Measurements from ENCODE around the gene APBB2. TPM values are rescaled to one million over a fixed set of nuclear protein-coding genes. Genes with fewer than 3 reads are reported as not detected.

Gene APBB2
- total and polyA plus RNA-seq, 10 of the 15 experiments (the other 5 are each of a cell fraction or from before 2014, with no cell fraction given), result 2.7 to 24.6 (median 19.0) TPM

DNA sequence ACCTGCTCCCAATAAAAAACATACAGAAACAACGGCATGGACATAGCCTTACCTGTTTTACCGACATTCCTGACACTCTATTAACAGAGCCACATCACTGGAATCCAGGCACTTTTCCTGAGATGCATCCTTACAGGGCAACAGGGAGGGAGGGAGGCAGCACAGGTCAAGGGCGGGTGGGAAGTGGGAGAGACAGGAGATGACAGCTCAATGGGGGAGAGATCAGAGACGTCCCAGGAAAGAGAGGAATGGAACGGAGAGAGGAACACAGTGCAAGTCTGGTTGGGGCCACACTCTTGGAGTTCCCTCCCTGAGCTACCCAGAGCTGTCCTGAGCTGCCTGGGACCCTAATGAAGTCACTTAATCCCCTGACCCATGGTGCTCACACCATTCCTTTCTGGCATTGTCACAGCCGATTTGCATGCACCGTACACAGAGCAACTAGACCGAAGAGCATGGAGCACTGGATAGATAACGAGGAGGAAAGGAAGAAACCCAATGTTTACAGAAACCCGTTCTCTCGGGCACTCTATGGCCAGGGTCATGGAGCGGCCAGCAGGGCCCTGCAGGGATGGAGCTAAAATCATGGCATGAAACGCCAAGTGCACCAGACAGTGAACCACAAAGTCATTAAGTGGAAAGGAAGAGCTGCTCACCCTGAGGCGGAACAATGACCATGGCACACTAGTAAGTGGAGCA, 371.5 kb downstream of the APBB2 start:
- H3K27me3 ChIP-seq (replicated peaks in 1 of 2; ENCODE audit: control insufficient read depth in 2 of 2, insufficient read depth in 2 of 2, low read length in 1 of 2), result no peaks in the 10 kb centered on the region
- H3K9ac ChIP-seq (ENCODE audit: control insufficient read depth, insufficient read depth, low read length), result no peak overlapping the region
- no peak for FAIRE-seq
- ChIA-PET POLR2A (no interaction called here), CTCF (interaction anchor here (0.6 to 11.5 kb wide), 17 partner anchors 9 to 524 kb away, joined by 3 to 224 read pairs (median 4); no protein-coding TSS in a partner anchor), RAD21 (ENCODE audit: unreplicated experiment) (interaction anchor here (0.7 to 1.6 kb wide), 4 partner anchors 54 to 518 kb away, joined by 3 to 9 read pairs (median 4); no protein-coding TSS in a partner anchor), SMC1A (ENCODE audit: uncharacterized antibody, unreplicated experiment) (interaction anchor here (0.6 to 9.4 kb wide), 5 partner anchors 8 to 133 kb away, joined by 3 to 133 read pairs (median 3); no protein-coding TSS in a partner anchor)
- no peak overlapping the region for H3K4me2 ChIP-seq (ENCODE audit: control insufficient read depth, insufficient read depth)
- no peak overlapping the region for H2AFZ ChIP-seq (ENCODE audit: control insufficient read depth, low read depth, low read length)
- no peaks in the 10 kb centered on the region for H3K9me3 ChIP-seq (replicated peaks; ENCODE audit: control insufficient read depth, insufficient read depth, low read length)
- no TSS peak for BruUV-seq (replicated peaks)
- in situ Hi-C loops (cut with MboI), result loop anchor here (5.0 kb wide), 1 partner anchor 111 kb away; no protein-coding TSS in a partner anchor
- no peak for TF ChIP-seq MEF2B (IDR thresholded peaks at IDR 0.05; ENCODE audit: partially characterized antibody, poor library complexity, severe bottlenecking)
- H3K27ac ChIP-seq (ENCODE audit: control insufficient read depth, insufficient read depth), result no peak overlapping the region
- H3K36me3 ChIP-seq (ENCODE audit: control insufficient read depth in 2 of 2, insufficient read depth in 2 of 2, low read length in 1 of 2), result no peaks in the 10 kb centered on the region
- no peaks in the 10 kb centered on the region for H4K20me1 ChIP-seq (ENCODE audit: control insufficient read depth, insufficient read depth)
- intact Hi-C loops (cut with micrococcal nuclease; ENCODE audit: unreplicated experiment), result loop anchor here (1.0 to 5.0 kb wide), 2 partner anchors 54 to 106 kb away; no protein-coding TSS in a partner anchor
- H3K79me2 ChIP-seq (ENCODE audit: control insufficient read depth, insufficient read depth, low read length), result no peaks in the 10 kb centered on the region
- 87% methylated on average over 12 of the region's 14 CpGs for WGBS (ENCODE audit: insufficient coverage, insufficient replicate concordance, low lambda C conversion rate, missing lambda C conversion rate)
- no peak overlapping the region for H3K4me3 ChIP-seq
- no peak for ATAC-seq
- no peak for DNase-seq (ENCODE audit: low read depth, low spot score)
- peaks cover 15% of the 10 kb centered on the region for H3K4me1 ChIP-seq (ENCODE audit: control insufficient read depth, insufficient read depth, low read length)

DNA sequence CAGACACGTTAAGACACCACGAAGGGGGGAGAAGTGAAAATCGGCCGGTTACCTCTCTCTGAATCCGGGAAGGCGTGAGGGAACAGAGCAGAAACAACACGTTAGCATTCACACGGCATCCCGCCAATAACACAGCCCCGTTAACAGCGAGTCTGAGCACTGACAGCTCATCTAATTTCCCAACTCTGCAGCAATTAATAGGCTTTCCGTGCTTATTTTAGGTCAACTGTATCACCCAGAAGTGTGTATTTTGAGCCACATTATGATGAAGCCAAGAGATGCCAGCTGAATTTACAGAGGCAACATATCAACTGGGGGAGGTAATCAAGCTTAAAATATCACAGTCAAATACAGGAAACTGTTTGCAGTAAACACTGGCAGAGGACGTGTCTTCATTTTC, 372.0 kb downstream of the APBB2 start:
- RAD21 ChIA-PET (ENCODE audit: unreplicated experiment), result interaction anchor here (1.3 to 1.6 kb wide), 2 partner anchors 55 to 518 kb away, joined by 3 to 6 read pairs; no protein-coding TSS in a partner anchor
- in situ Hi-C loops (cut with MboI), result loop anchor here (5.0 kb wide), 1 partner anchor 110 kb away; no protein-coding TSS in a partner anchor

More for the DNA sequence above, 372.0 kb downstream of the APBB2 start:
- H3K4me3 ChIP-seq, result no peak overlapping the region
- H3K27me3 ChIP-seq (replicated peaks in 1 of 2; ENCODE audit: control insufficient read depth in 2 of 2, insufficient read depth in 2 of 2, low read length in 1 of 2), result no peaks in the 10 kb centered on the region
- DNase-seq (ENCODE audit: low read depth, low spot score) (no peak), ATAC-seq (no peak), FAIRE-seq (no peak)
- H3K79me2 ChIP-seq (ENCODE audit: control insufficient read depth, insufficient read depth, low read length), result no peaks in the 10 kb centered on the region
- WGBS (ENCODE audit: insufficient coverage, insufficient replicate concordance, low lambda C conversion rate, missing lambda C conversion rate), result 71% methylated on average over 12 of the region's 13 CpGs
- POLR2A ChIA-PET, result no interaction called here
- no peak overlapping the region for H2AFZ ChIP-seq (ENCODE audit: control insufficient read depth, low read depth, low read length)
- no peaks in the 10 kb centered on the region for H4K20me1 ChIP-seq (ENCODE audit: control insufficient read depth, insufficient read depth)
- CTCF ChIA-PET, result interaction anchor here (0.9 to 11.5 kb wide), 11 partner anchors 9 to 107 kb away, joined by 3 to 224 read pairs (median 12); no protein-coding TSS in a partner anchor
- H3K36me3 ChIP-seq (ENCODE audit: control insufficient read depth in 2 of 2, insufficient read depth in 2 of 2, low read length in 1 of 2), result no peaks in the 10 kb centered on the region; a peak in 1 of 4 replicates
- SMC1A ChIA-PET (ENCODE audit: uncharacterized antibody, unreplicated experiment), result interaction anchor here (0.9 to 9.4 kb wide), 3 partner anchors 57 to 123 kb away, joined by 3 to 133 read pairs (median 3); no protein-coding TSS in a partner anchor
- H3K27ac ChIP-seq (ENCODE audit: control insufficient read depth, insufficient read depth), result no peak overlapping the region
- intact Hi-C loops (cut with micrococcal nuclease; ENCODE audit: unreplicated experiment), result loop anchor here (5.0 kb wide), 1 partner anchor 55 kb away; no protein-coding TSS in a partner anchor
- TF ChIP-seq BHLHE40 (IDR thresholded peaks at IDR 0.05; ENCODE audit: borderline replicate concordance in 1 of 2, low read depth in 2 of 2, low read length in 1 of 2), result no peak
- no peaks in the 10 kb centered on the region for H3K9me3 ChIP-seq (replicated peaks; ENCODE audit: control insufficient read depth, insufficient read depth, low read length)
- no peak overlapping the region for H3K9ac ChIP-seq (ENCODE audit: control insufficient read depth, insufficient read depth, low read length)
- peaks cover 15% of the 10 kb centered on the region for H3K4me1 ChIP-seq (ENCODE audit: control insufficient read depth, insufficient read depth, low read length)
- BruUV-seq (replicated peaks), result no TSS peak
- H3K4me2 ChIP-seq (ENCODE audit: control insufficient read depth, insufficient read depth), result no peak overlapping the region
